ENCODE measurements around the gene TMEM164.
"Not testable (repeated sequence)": the region's sequence is repeated elsewhere in the genome, so short reads cannot be mapped to it uniquely, and the experiment has no call there.

TMEM164 gene

GRCh38 chrX:109967156-109967555 lies 35.8 kb upstream of the TMEM164 start:
- no peak overlapping the region for H3K27ac ChIP-seq
- no peak for TF ChIP-seq CTCF (conservative IDR thresholded peaks at IDR 0.05)

DNA sequence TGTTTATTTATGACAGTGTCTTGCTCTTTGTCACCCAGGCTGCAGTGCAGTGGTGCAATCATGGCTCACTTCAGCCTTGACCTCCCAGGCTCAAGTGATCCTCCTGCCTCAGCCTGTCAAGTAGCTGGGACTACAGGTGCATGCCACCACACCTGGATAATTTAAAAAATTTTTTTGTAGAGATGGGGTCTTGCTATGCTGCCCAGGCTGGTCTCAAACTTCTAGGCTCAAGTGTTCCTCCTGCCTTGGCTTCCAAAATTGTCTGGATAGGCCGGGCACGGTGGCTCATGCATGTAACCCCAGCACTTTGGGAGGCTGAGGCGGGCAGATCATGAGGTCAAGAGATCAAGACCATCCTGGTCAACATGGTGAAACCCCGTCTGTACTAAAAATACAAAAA lies 32.1 kb upstream of the TMEM164 start:
- not testable (repeated sequence) for H3K27ac ChIP-seq

DNA sequence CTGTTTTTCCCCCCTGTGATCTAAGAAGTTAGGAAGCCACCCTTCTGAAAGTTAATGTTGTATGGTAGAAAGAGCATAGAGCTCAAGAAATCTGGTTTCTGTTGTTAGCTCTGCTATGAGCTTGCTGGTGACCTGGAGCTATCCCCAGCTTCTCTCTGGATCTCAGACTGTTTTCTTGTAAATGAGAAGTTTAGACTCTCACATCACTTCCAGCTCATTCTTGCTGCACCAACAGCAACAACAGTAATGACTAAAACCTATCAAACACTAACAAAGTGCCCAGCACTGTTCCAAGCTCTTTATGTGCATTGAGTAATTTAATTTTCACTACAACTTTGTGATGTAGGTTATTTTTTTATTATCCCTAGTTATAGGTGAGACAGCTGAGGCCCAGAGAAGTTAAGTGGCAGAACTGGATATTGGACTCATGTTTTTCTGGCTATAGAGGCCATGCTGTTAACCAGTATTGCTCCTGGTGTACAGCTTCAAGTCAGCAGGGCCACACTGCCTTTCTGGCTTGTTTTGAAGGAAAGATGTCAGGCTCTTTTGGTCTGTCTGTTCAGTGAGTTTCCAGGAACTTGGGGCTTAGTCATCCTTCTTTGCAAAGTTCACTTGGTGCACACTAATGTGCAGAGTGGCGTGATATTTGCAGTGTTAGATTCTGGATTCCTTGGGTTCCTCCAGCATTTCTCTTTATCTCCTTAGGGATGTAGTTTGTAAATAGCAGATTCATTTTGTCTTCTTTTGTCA lies 27.8 kb upstream of the TMEM164 start:
- TF ChIP-seq CTCF (conservative IDR thresholded peaks at IDR 0.05), result no peak
- H3K27ac ChIP-seq, result no peak overlapping the region

- H3K27ac ChIP-seq, result not testable (repeated sequence)
These were observed 17.7 kb upstream of the TMEM164 start for GRCh38 chrX:109985210-109985609.

- H3K27ac ChIP-seq, result no peak overlapping the region
- no peak for TF ChIP-seq CTCF (conservative IDR thresholded peaks at IDR 0.05)
These were observed 15.0 kb upstream of the TMEM164 start for GRCh38 chrX:109987884-109988283.

DNA sequence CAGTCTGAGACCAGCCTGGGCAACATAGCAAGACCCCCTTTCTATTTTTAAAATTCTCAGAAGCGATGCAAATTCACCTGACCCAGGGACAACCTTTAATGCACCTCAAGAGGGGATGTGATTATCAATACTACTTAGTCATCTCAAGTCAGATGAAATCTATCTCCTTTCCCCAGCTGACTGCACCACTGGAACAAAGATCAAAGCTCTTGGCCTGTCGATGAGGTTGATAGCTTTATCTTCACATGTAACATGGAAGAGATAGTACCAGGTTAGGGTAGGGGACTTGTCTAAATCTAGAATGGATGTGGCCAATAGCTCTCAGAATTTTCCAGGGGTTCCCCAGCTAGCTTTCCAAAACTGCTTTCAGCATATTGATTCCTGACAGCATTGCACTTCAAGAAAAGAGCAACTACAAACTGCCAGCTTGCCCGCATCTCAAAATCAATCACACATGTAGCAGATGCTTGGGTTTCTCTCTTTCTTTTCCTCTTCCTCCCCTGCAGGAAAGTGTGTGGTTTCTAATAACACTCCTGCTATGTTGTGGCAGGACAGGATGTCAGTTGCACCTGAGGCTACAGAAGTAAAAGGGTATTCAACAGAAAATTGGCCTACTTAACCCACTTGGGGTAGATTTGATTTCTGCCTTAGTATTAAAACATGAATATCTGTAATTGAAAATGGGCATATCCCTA lies 12.2 kb upstream of the TMEM164 start:
- no peak overlapping the region for H3K27ac ChIP-seq
- no peak for TF ChIP-seq CTCF (conservative IDR thresholded peaks at IDR 0.05)

DNA sequence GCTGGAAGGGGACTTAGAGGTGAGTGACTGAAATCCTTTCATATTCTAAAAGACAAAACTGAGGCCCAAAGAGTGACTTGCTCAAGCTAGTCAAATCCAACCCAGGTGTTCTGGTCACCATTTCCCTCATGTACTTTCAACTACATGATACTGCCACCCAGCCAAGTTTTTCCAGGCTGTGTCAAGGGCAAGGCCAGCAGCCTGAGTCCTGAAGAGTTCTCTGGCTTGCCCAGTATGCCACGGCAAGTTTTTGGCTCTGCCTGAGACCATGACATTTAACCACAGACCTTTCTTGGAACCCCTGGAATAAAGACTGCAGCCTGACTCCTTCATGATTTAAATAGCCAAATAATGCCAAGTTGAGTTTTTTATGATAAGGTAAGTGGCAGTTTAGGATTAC lies 10.7 kb upstream of the TMEM164 start:
- no peak for TF ChIP-seq CTCF (conservative IDR thresholded peaks at IDR 0.05)
- no peak overlapping the region for H3K27ac ChIP-seq

DNA sequence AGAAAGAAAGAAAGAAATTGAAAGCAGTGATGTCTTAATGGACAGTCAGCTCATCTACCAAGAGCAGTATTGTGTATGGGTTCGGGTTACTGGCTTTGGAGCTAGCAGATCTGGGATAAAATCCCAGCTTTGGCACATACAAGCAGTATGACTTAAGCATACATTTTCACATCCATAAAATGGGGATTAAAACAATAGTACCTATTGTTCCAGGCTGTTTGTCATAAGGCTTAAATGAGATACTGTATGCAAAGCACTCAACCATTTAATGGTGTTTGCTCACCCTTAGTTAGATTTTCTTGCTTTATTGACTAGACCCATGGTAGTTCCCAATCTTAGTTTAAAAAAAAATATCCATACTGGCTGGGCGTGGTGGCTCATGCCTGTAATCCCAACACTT lies 7.8 kb upstream of the TMEM164 start:
- no peak for TF ChIP-seq CTCF (conservative IDR thresholded peaks at IDR 0.05)
- no peak overlapping the region for H3K27ac ChIP-seq
